Measurements from ENCODE around the gene SMAD6. TPM values are rescaled to one million over a fixed set of nuclear protein-coding genes. Genes with fewer than 3 reads are reported as not detected.

SMAD6 gene
- total RNA-seq, 1 donor from 2014 or later, result 3.8 TPM

DNA sequence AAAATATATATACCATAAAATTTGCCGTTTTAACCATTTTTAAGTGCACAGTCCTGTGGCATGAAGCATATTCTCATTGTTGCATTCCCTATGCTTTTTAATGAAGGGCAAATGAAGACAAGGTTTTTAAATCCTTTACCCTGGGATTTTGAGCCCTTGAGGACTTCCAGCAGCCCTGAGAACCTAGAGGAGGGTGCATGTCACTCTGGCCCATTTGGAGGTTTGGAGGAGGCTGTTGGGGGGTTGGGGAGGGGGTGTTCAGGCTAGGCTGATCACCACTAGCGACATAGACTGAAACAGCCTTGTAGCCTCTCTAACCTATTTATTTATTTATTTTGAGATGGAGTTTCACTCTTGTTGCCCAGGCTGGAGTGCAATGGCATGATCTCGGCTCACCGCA lies 86.0 kb downstream of the SMAD6 start:
- no peak for DNase-seq (ENCODE audit: low read depth in 2 of 2)

- DNase-seq (ENCODE audit: low read depth in 2 of 2), result peak; percentile 70 to 74
Measured at GRCh38 chr15:66789029-66790025, 87.3 kb downstream of the SMAD6 start.

- no peak for DNase-seq (ENCODE audit: low read depth in 2 of 2)
Measured at GRCh38 chr15:66795851-66796250, 93.8 kb downstream of the SMAD6 start.

DNA sequence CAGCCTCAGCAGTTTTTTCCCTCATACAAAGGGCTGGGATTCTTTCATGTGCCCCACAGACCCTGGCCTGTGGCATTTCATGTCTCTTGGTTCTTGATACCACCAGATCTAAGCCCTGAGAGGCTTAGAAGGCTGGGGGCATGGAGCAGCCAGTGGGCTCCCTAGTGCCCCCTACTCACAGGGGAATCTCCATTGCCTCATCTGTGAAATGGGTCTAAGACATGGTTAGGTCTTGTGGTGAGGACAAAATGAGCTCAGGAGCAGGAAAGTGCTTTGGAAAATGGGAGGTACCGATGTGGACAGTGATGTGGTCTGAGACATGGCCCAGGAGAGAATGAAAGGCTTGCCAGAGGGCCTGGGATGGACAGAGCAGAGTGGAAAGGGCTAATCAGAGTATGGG lies 94.3 kb downstream of the SMAD6 start:
- no peak for DNase-seq (ENCODE audit: low read depth in 2 of 2)

GRCh38 chr15:66797921-66798320 lies 95.9 kb downstream of the SMAD6 start:
- DNase-seq (ENCODE audit: low read depth in 2 of 2), result no peak

- DNase-seq (ENCODE audit: low read depth in 2 of 2), result peak in 1 of 2 donors; percentile 26
Measured at GRCh38 chr15:66798426-66799061, 96.5 kb downstream of the SMAD6 start.

GRCh38 chr15:66799242-66799641 lies 97.2 kb downstream of the SMAD6 start:
- no peak for DNase-seq (ENCODE audit: low read depth in 2 of 2)

DNA sequence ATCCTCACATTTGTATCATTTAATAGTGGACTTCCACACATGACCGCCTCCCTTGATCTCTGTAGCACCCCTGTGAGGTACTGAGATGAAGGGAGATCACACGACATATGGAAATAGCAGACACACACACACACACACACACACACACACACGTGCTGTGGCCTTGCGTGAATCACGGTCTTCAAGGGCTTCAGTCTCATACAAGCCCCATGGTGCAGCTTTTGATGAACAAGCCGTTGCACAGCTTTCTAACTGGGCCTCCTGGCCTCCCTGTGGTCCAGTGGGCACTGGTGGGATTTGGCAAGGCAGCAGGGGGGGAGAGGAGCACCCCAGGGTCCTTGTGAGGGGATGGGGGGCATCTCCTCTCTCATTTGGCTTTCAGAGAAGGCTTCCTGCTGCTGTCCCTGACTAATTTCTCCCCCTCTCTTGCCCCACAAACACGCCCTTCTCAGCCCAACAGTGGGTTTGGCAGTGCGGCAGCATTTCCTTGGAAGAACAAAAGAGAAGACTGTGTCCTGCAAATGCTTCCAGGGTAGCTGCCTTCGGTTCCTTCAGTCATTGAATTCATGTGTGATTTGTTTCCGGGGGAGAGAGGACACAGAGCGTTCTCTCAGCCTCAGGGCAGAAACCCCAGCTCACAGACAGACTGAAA lies 98.7 kb downstream of the SMAD6 start:
- DNase-seq (ENCODE audit: low read depth in 2 of 2), result no peak

DNA sequence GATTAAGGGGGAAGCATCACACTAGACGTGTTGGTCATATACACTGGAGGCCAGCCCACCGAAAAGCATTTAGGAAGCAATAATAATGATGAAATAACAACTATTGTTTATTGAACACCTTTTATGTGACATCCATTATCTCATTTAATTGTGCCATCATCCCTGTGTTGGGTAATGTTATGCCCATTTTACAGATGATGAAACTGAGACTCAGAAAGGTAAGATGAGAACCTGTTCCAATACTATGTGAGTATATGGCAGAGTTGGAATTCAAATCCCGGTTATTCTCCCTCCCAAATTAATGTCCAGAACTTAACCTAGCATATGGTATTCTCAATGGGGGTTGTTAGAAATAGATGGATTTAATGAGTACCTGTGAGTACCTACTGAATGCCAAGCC lies 99.2 kb downstream of the SMAD6 start:
- DNase-seq (ENCODE audit: low read depth in 2 of 2), result no peak

DNA sequence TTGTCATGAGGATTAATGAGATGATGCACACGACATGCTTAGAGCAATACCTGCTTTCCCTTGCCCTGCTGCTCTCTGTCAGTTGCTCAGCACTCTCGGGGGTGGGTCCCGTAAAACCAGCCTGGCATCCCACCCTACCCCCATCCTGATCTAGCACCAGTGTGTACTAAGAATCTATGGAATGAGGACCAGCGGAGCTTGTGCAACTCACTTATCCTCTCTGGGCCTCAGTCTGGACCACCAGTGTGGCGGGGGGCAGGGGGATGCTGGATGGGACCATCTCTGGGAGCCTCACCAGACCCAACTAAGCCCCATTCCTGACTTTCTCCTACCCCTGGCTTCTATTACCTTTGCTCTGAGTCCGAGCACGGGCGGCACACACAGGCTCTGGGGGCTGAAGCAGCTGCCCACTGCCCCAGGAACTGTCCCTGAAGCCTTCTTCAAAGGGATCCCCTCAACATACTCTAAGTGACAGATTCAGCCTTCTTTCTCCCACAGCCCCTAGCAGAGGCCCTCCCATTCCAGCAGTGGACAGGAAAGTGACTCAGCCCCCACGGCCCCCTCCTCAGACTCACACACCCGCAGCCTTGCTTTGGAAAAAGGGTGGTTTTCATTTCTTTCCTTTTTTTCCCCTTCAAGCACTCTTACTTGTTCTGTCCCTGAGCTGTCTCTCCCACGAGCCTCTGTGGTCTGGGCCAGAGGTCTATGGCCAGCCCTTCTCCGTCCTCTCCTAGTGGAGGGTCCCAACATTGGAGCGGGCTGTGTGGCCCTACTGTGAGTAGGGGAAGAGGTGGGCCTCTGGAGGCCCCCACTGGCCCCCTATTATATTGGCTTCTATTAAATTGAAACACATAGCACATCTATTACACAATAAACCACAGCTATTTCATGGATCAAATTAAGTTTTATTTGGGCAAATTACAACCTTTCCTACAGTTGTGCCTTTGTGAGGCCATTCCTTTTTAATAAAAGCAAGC lies 100.3 kb downstream of the SMAD6 start:
- peak in 1 of 2 donors; percentile 17 for DNase-seq (ENCODE audit: low read depth in 2 of 2)

DNA sequence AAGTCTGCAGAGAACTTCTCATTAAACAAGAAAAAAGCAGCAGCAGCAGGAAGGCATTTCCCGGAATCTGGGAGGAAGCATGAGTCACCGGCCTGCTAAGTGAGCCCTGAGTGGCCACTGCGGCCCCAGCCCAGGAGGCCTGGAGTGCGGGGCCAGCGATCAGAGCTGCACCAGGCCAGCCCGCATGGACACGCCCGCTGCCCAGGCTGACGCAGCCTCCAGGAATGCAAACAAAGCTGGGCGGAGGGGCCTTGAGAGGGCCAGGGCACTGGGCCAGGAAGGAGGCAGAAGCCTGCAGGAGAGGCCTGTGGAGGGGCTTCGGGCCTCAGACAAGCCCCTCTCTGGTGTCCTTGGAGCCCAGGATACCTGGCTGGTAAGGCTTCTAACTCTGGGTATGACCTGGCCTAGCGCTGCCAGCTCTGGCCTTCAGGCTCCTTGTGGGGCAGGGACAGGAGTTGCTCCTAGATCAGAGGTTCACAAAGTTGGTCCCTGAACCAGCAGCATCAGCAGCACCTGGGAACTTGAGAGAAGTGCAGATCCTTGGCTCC lies 101.2 kb downstream of the SMAD6 start:
- peak; percentile 89 to 97 for DNase-seq (ENCODE audit: low read depth in 2 of 2)

DNA sequence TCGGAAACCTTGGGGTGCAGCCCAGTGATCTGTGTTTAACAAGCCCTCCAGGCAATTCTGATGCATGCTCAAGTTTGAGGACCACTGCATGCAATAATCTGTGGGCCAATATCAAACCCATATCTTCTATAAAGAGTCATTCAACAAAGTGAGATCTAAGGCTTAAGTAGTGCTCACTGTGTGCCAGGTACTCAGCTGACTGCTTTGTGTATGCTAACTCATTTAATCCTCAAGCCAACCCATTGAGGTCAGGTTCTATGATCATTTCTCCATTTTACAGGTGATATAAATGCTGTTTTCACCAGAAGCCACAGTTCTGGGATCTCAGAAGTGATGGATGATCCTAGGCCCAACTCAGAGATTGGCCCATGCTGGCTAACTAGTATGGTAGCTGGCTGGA lies 101.7 kb downstream of the SMAD6 start:
- no peak for DNase-seq (ENCODE audit: low read depth in 2 of 2)

GRCh38 chr15:66805202-66805885 lies 103.3 kb downstream of the SMAD6 start:
- DNase-seq (ENCODE audit: low read depth in 2 of 2), result no peak

DNA sequence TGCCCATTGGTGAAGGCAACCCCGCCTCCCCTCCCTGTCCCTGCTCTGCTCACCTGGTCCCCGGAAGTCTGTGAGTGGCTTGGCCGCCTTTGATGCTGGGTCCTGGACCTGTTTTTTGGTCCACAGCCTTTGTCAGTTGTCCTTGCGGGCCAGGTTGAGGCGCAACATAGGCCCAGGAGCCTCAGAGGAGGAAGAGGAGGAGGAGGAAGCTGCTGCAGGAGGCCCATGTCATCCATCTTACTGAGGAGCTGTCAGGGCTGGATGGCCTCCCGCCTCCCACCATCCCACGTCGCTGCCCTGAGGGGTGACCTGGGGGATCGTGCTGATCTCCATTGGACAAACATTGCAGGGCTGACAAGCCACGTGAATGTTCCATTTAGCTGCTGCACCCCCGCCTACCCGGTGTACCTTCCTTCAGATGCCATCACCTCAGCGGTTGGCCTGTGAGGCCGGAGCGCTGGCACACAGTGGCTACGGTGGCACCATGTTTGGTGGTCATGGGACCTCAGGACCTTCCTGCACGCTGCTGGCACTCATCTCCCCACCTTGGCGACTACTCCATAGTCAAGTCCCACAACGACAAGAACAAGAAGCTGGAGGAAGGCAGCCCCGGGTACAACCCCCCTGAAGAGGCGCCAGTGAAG lies 106.3 kb downstream of the SMAD6 start:
- DNase-seq (ENCODE audit: low read depth in 2 of 2), result no peak

GRCh38 chr15:66809664-66810063 lies 107.6 kb downstream of the SMAD6 start:
- no peak for DNase-seq (ENCODE audit: low read depth in 2 of 2)

DNA sequence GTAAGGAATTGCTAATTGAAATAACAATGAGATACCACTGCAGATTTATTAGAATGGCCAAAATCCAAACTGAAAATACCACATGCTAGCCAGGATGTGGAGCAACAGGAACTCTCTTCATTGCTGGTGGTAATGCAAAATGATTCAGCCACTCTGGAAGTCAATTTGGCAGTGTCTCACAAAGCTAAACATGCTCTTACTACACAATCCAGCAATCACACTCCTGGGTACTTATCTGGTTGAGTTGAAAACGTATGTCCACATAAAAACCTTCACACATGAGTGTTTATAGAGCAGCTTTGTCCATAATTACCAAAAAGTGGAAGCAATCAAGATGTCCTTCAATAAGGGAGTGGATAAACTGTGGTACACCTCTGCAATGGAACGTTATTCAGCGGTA lies 113.3 kb downstream of the SMAD6 start:
- DNase-seq (ENCODE audit: low read depth in 2 of 2), result peak; percentile 75 to 85

- DNase-seq (ENCODE audit: low read depth in 2 of 2), result no peak
Measured at GRCh38 chr15:66816201-66816600, 114.2 kb downstream of the SMAD6 start.

GRCh38 chr15:66819084-66819483 lies 117.0 kb downstream of the SMAD6 start:
- no peak for DNase-seq (ENCODE audit: low read depth in 2 of 2)

DNA sequence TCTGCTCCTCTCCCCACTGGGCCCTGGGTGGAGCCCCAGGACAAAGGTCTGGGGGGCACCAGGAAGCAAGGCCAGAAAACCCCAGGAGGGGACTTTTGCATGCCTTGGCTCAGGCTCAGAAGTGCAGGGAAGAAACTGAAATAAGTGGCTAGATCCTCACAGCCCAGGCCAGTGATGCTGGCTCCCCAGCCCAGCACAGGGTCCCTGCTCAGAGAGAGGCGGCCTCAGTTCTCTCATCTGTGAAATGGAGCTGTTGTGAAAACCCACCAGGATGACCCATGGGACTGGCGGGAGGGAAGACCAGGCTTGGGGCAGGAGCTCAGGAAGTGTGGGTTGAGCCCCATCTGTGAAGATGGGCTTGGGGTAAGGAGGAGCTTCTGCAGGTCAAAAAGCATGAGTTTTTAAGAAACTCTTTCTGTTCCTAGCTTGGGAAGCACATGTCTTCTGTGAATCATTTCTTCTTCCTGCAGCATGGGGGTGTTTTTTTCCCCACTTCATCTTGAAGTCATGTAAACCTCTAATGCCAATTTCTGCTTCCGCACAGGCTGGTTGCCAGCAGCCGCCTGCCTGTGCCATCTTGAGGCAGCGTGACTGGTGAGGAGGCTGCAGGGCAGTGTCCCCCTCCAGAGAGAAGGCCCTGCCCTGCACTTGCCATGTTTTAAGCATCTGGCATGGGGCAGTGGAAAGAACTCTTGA lies 118.6 kb downstream of the SMAD6 start:
- peak in 1 of 2 donors; percentile 36 for DNase-seq (ENCODE audit: low read depth in 2 of 2)

Measured in lung microvascular endothelial cell (primary cell).